ENCODE results near the gene TSG101.

- no peak for TF ChIP-seq POLR2A (IDR thresholded peaks at IDR 0.05)
- no peak for TF ChIP-seq CTCF (IDR thresholded peaks at IDR 0.05)
Observed at GRCh38 chr11:18522388-18522787, 4.4 kb downstream of the TSG101 start.

All from adrenal gland (tissue), 5 donors.